GM12878 (cell line): ENCODE measurements around the gene INSIG1. TPM values are rescaled to one million over a fixed set of nuclear protein-coding genes. Genes with fewer than 3 reads are reported as not detected.

Experiments used
- ATAC-seq: fragments of 200-7000 bp; cut with Tn5 transposase; 3 replicates; pipeline ENCODE4 v1.9.1; 2020; ENCODE audit warnings: mild to moderate bottlenecking, moderate library complexity
- BruUV-seq: library from RNA; stranded (reverse); fragments of 400-500 nt; replicated peaks from 2 replicates; lab custom pipeline; 2021; lab: Mats Ljungman, UMichigan
- CTCF ChIA-PET: fragments of 300-600 bp; sonication (Branson Sonifier 250); formaldehyde crosslinking; extraction: SDS; loops from one replicate; lab custom pipeline; 2021; ENCODE audit warnings: inconsistent platforms; lab: Yijun Ruan, JAX
- POLR2A ChIA-PET: fragments of 350-600 bp; formaldehyde crosslinking; extraction: SDS; loops from one replicate; lab custom pipeline; 2021; ENCODE audit warnings: inconsistent platforms; lab: Charles Lee
- RAD21 ChIA-PET: fragments of 300-600 bp; sonication (Branson Sonifier 250); formaldehyde crosslinking; loops from one replicate; lab custom pipeline; 2023; ENCODE audit warnings: antibody characterized with exemption; ENCODE audit not compliant: unreplicated experiment; lab: Charles Lee
- SMC1A ChIA-PET: fragments of 300-600 bp; sonication (Branson Sonifier 250); formaldehyde crosslinking; loops from one replicate; lab custom pipeline; 2023; ENCODE audit not compliant: unreplicated experiment, uncharacterized antibody; lab: Charles Lee
- DNase-seq: peaks from one replicate; pipeline ENCODE4 v3.0.0-alpha.2; 2011; ENCODE audit warnings: low read depth, low spot score
- FAIRE-seq: peaks from 3 replicates; lab custom pipeline; 2011; peaks lifted over from hg19 to GRCh38; lab: Jason Lieb, UNC
- H2AFZ ChIP-seq: 2 replicates; pipeline ENCODE4 v1.6.0; 2011; ENCODE audit warnings: low read depth, low read length, control low read depth; ENCODE audit not compliant: control insufficient read depth
- H3K27ac ChIP-seq: 2 replicates; pipeline ENCODE4 v1.5.1; 2011; ENCODE audit warnings: control low read depth; ENCODE audit not compliant: control insufficient read depth, insufficient read depth
- H3K27me3 ChIP-seq, 2 experiments: replicated peaks in 1 of 2; 2 replicates each; pipeline versions ENCODE4 v1.6.0 to v1.6.1; 2011; ENCODE audit warnings: low read length in 1 of 2; ENCODE audit not compliant: control insufficient read depth in 2 of 2, insufficient read depth in 2 of 2
- H3K36me3 ChIP-seq, 2 experiments: 2 replicates each; pipeline ENCODE4 v1.5.1; 2011; ENCODE audit warnings: low read length in 1 of 2; ENCODE audit not compliant: control insufficient read depth in 2 of 2, insufficient read depth in 2 of 2
- H3K4me1 ChIP-seq: 2 replicates; pipeline ENCODE4 v1.6.1; 2011; ENCODE audit warnings: mild to moderate bottlenecking, low read length, moderate library complexity, mixed read lengths; ENCODE audit not compliant: control insufficient read depth, insufficient read depth
- H3K4me2 ChIP-seq: 2 replicates; pipeline ENCODE4 v1.6.0; 2011; ENCODE audit warnings: control low read depth; ENCODE audit not compliant: control insufficient read depth, insufficient read depth
- H3K4me3 ChIP-seq: fragments of 200-600 bp; sonication (generic); 2 replicates; pipeline ENCODE4 v1.5.1; 2016
- H3K79me2 ChIP-seq: 2 replicates; pipeline ENCODE4 v1.6.0; 2011; ENCODE audit warnings: low read length; ENCODE audit not compliant: control insufficient read depth, insufficient read depth
- H3K9ac ChIP-seq: 2 replicates; pipeline ENCODE4 v1.8.0; 2011; ENCODE audit warnings: low read length, control low read depth, mixed read lengths; ENCODE audit not compliant: control insufficient read depth, insufficient read depth
- H3K9me3 ChIP-seq: replicated peaks from 3 replicates; pipeline ENCODE4 v1.5.1; 2011; ENCODE audit warnings: mild to moderate bottlenecking, low read length; ENCODE audit not compliant: control insufficient read depth, insufficient read depth
- H4K20me1 ChIP-seq: 2 replicates; pipeline ENCODE4 v1.6.0; 2011; ENCODE audit not compliant: control insufficient read depth, insufficient read depth
- CBX3 ChIP-seq: fragments of 200-600 bp; sonication (generic); IDR thresholded peaks from 2 replicates; pipeline ENCODE4 v1.6.1; 2016; ENCODE audit warnings: low read depth, borderline replicate concordance
- CHD1 ChIP-seq: IDR thresholded peaks from 2 replicates; pipeline ENCODE4 v1.6.1; 2012; ENCODE audit warnings: low read depth, low read length, improper control_type of control experiment
- E2F4 ChIP-seq: IDR thresholded peaks from 2 replicates; pipeline ENCODE4 v1.6.1; 2012; ENCODE audit warnings: low read depth, low read length, improper control_type of control experiment
- EED ChIP-seq: sonication (generic); IDR thresholded peaks from 2 replicates; pipeline ENCODE4 v1.6.1; 2016; ENCODE audit warnings: antibody characterized with exemption, low read depth
- EGR1 ChIP-seq, 2 experiments: IDR thresholded peaks; 1 replicate in 1 of 2; 2 replicates in 1 of 2; pipeline ENCODE4 v1.6.1; 2011 to 2012; ENCODE audit warnings: low read depth in 2 of 2, low read length in 2 of 2, borderline replicate concordance in 1 of 2, mild to moderate bottlenecking in 1 of 2, moderate library complexity in 1 of 2
- FOXK2 ChIP-seq: fragments of 450-650 bp; IDR thresholded peaks from 2 replicates; pipeline ENCODE4 v1.6.1; 2017; ENCODE audit warnings: mild to moderate bottlenecking, moderate library complexity
- IKZF1 ChIP-seq: fragments of 450-650 bp; conservative IDR thresholded peaks from 2 replicates; pipeline ENCODE4 v1.6.1; 2017; ENCODE audit warnings: antibody characterized with exemption, mild to moderate bottlenecking
- IRF3 ChIP-seq: fragments of 450-650 bp; IDR thresholded peaks from 2 replicates; pipeline ENCODE4 v1.6.1; 2014; ENCODE audit warnings: mild to moderate bottlenecking
- IRF5 ChIP-seq: fragments of 450-650 bp; IDR thresholded peaks from 2 replicates; pipeline ENCODE4 v1.6.1; 2017; ENCODE audit warnings: borderline replicate concordance
- KAT2A ChIP-seq: conservative IDR thresholded peaks from 2 replicates; pipeline ENCODE4 v1.6.1; 2011; ENCODE audit warnings: low read depth, low read length; ENCODE audit not compliant: control insufficient read depth
- MEF2A ChIP-seq: IDR thresholded peaks from 2 replicates; pipeline ENCODE4 v1.6.1; 2011; ENCODE audit warnings: low read depth, mild to moderate bottlenecking, low read length, moderate library complexity; ENCODE audit not compliant: insufficient read depth
- NR2C1 ChIP-seq: fragments of 450-650 bp; IDR thresholded peaks from 2 replicates; pipeline ENCODE4 v1.6.1; 2017; ENCODE audit warnings: antibody characterized with exemption, mild to moderate bottlenecking, moderate library complexity
- RFX5 ChIP-seq: IDR thresholded peaks from 2 replicates; pipeline ENCODE4 v1.6.1; 2011; ENCODE audit warnings: low read depth, low read length, improper control_type of control experiment
- SMAD1 ChIP-seq: fragments of 450-650 bp; IDR thresholded peaks from 2 replicates; pipeline ENCODE4 v1.6.1; 2018; ENCODE audit warnings: mild to moderate bottlenecking, low read depth; ENCODE audit not compliant: partially characterized antibody
- YBX1 ChIP-seq: fragments of 450-650 bp; IDR thresholded peaks from 2 replicates; pipeline ENCODE4 v1.6.1; 2016; ENCODE audit warnings: antibody characterized with exemption
- WGBS: methylation state at CpG from one replicate; pipeline ENCODE4 v1.1.6; 2016; ENCODE audit warnings: low lambda C conversion rate; ENCODE audit not compliant: insufficient replicate concordance, insufficient coverage; ENCODE audit errors: missing lambda C conversion rate; 5-methylcytosine and 5-hydroxymethylcytosine counted together
- in situ Hi-C: fragments of 300-500 bp; cut with MboI; formaldehyde crosslinking; loops from 9 replicates; pipeline ENCODE4 v1.14.3; 2018; ENCODE audit warnings: mixed read lengths
- intact Hi-C: fragments of 100-400 bp; cut with micrococcal nuclease; formaldehyde crosslinking; loops from one replicate; pipeline ENCODE4 v1.14.2; 2022; ENCODE audit not compliant: unreplicated experiment
- polyA plus RNA-seq, 11 experiments: library from polyadenylated mRNA; depleted of rRNA in 4 of 11; unstranded in 6 of 11; stranded (reverse) in 5 of 11; fragments of >200 nt; fragmentation: Nextera tagmentation in 4 of 11; fragmentation: Illumina TruSeq in 1 of 11; extraction: Ambion mirVana in 4 of 11; extraction: Trizol in 1 of 11; gene quantifications; 1 replicate in 1 of 11; 2 replicates in 10 of 11; pipeline versions ENCODE4 v1.2.1 to v1.2.3, GENCODE V29; 2011 to 2016; ENCODE audit warnings: inconsistent platforms in 2 of 11, missing spikeins in 2 of 11, low read depth in 1 of 11
- total RNA-seq, 4 experiments: library from RNA; depleted of rRNA in 3 of 4; stranded (reverse); fragments of >200 nt in 3 of 4; fragmentation: Illumina TruSeq in 1 of 4; extraction: Trizol in 1 of 4; gene quantifications; 2 replicates each; pipeline versions ENCODE4 v1.2.1 to v1.2.3, GENCODE V29; 2013 to 2021

Gene INSIG1
- total and polyA plus RNA-seq, 10 of the 15 experiments (the other 5 are each of a cell fraction or from before 2014, with no cell fraction given) = 29.6 to 168 (median 91.1) TPM

- Histone ChIP-seq H3K27me3 (no peaks in the 10 kb centered on the region; a peak in 1 of 4 replicates), H3K4me2 (0 out of 2 replicates have a peak overlapping the region, but pooled peaks have one; percentile 22), H3K36me3 (no peaks in the 10 kb centered on the region), H3K9ac (no peak overlapping the region), H2AFZ (peak overlapping the region; percentile 67), H3K79me2 (no peaks in the 10 kb centered on the region)
- BruUV-seq = no TSS peak
- DNase-seq = no peak
- intact Hi-C loops = no loop called here
- CTCF ChIA-PET = interaction anchor here (0.6 kb wide), 1 partner anchor 113 kb away, joined by 3 read pairs; no protein-coding TSS in a partner anchor
- RAD21 ChIA-PET = interaction anchor here (1.3 kb wide), 1 partner anchor 13 kb away, joined by 3 read pairs; no protein-coding TSS in a partner anchor
- TF ChIP-seq CHD1 (no peak), SMAD1 (no peak), IKZF1 (no peak), EED (no peak), RFX5 (no peak), CBX3 (no peak)
- TF ChIP-seq, all 136 proteins: peak for 0
- Histone ChIP-seq H3K27ac (no peak overlapping the region), H3K4me1 (peaks cover 24% of the 10 kb centered on the region), H3K9me3 (no peaks in the 10 kb centered on the region; the same call in 2 of the 3 replicates), H4K20me1 (no peaks in the 10 kb centered on the region), H3K4me3 (no peak overlapping the region)
- POLR2A ChIA-PET = interaction anchor here (1.3 kb wide), 1 partner anchor 17 kb away, joined by 3 read pairs; no protein-coding TSS in a partner anchor
- in situ Hi-C loops = no loop called here
- FAIRE-seq (no peak), ATAC-seq (no peak)
- 42% methylated on average over 11 of the region's 11 CpGs for WGBS
- SMC1A ChIA-PET = no interaction called here
Observed at GRCh38 chr7:155285833-155286232, 11.8 kb upstream of the INSIG1 start.

- ChIA-PET SMC1A (no interaction called here), CTCF (no interaction called here), RAD21 (no interaction called here), POLR2A (interaction anchor here (0.5 to 1.3 kb wide), 2 partner anchors 16 to 17 kb away, joined by 3 to 5 read pairs; no protein-coding TSS in a partner anchor)
- intact Hi-C loops (no loop called here), in situ Hi-C loops (no loop called here)
- H3K9ac ChIP-seq = no peak overlapping the region
- H4K20me1 ChIP-seq = no peaks in the 10 kb centered on the region
- DNase-seq (no peak), ATAC-seq (no peak), FAIRE-seq (no peak)
- H3K4me1 ChIP-seq = peaks cover 24% of the 10 kb centered on the region
- no peak overlapping the region for H3K4me2 ChIP-seq
- no TSS peak for BruUV-seq
- H3K27me3 ChIP-seq = no peaks in the 10 kb centered on the region; a peak in 1 of 4 replicates
- no peak overlapping the region for H3K4me3 ChIP-seq
- H2AFZ ChIP-seq = no peak overlapping the region
- H3K36me3 ChIP-seq = no peaks in the 10 kb centered on the region
- H3K27ac ChIP-seq = no peak overlapping the region
- WGBS = 76% methylated on average over 8 of the region's 8 CpGs
- no peaks in the 10 kb centered on the region for H3K79me2 ChIP-seq
- no peaks in the 10 kb centered on the region; the same call in 2 of the 3 replicates for H3K9me3 ChIP-seq
- TF ChIP-seq YBX1 (no peak), IRF3 (no peak), KAT2A (no peak), FOXK2 (no peak), E2F4 (no peak), EGR1 (IDR thresholded peaks at IDR 0.05; ENCODE audit: borderline replicate concordance in 1 of 2, low read depth in 2 of 2, low read length in 2 of 2) (no peak), MEF2A (no peak), NR2C1 (no peak), IRF5 (no peak)
Observed at GRCh38 chr7:155286686-155287085, 11.0 kb upstream of the INSIG1 start.
